ENCODE results near the gene TMED10.

DNA sequence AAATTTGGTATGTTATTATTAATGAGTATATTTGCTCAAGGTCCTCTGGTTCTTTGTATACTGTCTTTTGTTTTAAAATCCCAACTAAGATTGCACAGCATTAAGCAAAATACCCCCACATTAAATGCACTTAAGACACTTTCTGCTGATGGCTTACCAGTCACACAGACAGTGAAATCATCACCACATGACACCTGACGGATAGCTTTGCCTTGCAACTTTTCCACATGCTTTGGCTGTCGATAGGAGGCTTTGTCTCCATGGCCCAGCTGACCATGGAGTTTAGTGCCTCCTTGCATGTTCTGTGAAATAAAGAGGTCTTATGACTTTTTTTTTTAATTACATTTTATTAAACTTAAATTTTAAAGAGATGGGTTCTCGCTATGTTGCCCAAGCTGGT lies 69.2 kb downstream of the TMED10 start:
- TF ChIP-seq, protein P1, sequence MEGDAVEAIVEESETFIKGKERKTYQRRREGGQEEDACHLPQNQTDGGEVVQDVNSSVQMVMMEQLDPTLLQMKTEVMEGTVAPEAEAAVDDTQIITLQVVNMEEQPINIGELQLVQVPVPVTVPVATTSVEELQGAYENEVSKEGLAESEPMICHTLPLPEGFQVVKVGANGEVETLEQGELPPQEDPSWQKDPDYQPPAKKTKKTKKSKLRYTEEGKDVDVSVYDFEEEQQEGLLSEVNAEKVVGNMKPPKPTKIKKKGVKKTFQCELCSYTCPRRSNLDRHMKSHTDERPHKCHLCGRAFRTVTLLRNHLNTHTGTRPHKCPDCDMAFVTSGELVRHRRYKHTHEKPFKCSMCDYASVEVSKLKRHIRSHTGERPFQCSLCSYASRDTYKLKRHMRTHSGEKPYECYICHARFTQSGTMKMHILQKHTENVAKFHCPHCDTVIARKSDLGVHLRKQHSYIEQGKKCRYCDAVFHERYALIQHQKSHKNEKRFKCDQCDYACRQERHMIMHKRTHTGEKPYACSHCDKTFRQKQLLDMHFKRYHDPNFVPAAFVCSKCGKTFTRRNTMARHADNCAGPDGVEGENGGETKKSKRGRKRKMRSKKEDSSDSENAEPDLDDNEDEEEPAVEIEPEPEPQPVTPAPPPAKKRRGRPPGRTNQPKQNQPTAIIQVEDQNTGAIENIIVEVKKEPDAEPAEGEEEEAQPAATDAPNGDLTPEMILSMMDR (IDR thresholded peaks at IDR 0.05) = no peak
- TF ChIP-seq EP300 (IDR thresholded peaks at IDR 0.05) = no peak
- no peak for TF ChIP-seq POLR2AphosphoS5 (IDR thresholded peaks at IDR 0.05)
